HFF-Myc (cell line): ENCODE results near the gene RGS9.

ENCODE experiments used
- DNase-seq: peaks from one replicate; pipeline ENCODE4 v3.0.0-alpha.2; 2011; ENCODE audit warnings: low read depth; ENCODE audit errors: extremely low read depth
- H3K4me3 ChIP-seq: replicated peaks from 2 replicates; pipeline ENCODE4 v1.5.1; 2011; ENCODE audit warnings: low read depth, mild to moderate bottlenecking, control low read depth, low read length
- TF ChIP-seq, protein P1 (sequence below): IDR thresholded peaks from 2 replicates; pipeline ENCODE4 v1.5.1; 2012; ENCODE audit warnings: mild to moderate bottlenecking, low read depth, low read length, control low read depth; ENCODE audit errors: missing control alignments

RGS9 gene

GRCh38 chr17:65260626-65261025 is 123.5 kb downstream of the RGS9 start:
- TF ChIP-seq, protein P1, sequence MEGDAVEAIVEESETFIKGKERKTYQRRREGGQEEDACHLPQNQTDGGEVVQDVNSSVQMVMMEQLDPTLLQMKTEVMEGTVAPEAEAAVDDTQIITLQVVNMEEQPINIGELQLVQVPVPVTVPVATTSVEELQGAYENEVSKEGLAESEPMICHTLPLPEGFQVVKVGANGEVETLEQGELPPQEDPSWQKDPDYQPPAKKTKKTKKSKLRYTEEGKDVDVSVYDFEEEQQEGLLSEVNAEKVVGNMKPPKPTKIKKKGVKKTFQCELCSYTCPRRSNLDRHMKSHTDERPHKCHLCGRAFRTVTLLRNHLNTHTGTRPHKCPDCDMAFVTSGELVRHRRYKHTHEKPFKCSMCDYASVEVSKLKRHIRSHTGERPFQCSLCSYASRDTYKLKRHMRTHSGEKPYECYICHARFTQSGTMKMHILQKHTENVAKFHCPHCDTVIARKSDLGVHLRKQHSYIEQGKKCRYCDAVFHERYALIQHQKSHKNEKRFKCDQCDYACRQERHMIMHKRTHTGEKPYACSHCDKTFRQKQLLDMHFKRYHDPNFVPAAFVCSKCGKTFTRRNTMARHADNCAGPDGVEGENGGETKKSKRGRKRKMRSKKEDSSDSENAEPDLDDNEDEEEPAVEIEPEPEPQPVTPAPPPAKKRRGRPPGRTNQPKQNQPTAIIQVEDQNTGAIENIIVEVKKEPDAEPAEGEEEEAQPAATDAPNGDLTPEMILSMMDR = no peak
- no peak for DNase-seq
- no peak overlapping the region for H3K4me3 ChIP-seq

DNA sequence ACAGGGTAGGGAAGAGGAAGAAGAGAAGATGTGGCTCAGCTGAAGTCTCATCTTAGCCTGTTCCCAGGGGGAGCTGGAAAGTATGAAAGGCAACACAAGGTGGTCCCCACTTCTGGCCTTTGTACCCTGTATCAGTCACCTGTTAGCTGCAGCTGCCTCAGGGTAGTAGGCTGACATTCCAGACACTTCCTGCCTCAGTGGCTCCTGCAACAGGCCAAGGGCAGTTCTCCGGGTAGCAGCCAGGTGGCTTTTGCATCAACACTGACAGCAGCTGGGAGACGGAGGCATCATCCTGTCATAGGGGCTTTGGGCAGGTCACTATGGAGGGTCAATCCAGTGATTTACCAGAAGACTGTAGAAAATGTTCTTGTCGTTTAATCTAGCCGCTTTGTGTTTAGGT is 124.0 kb downstream of the RGS9 start:
- H3K4me3 ChIP-seq = no peak overlapping the region
- TF ChIP-seq, protein P1 = no peak
- no peak for DNase-seq

DNA sequence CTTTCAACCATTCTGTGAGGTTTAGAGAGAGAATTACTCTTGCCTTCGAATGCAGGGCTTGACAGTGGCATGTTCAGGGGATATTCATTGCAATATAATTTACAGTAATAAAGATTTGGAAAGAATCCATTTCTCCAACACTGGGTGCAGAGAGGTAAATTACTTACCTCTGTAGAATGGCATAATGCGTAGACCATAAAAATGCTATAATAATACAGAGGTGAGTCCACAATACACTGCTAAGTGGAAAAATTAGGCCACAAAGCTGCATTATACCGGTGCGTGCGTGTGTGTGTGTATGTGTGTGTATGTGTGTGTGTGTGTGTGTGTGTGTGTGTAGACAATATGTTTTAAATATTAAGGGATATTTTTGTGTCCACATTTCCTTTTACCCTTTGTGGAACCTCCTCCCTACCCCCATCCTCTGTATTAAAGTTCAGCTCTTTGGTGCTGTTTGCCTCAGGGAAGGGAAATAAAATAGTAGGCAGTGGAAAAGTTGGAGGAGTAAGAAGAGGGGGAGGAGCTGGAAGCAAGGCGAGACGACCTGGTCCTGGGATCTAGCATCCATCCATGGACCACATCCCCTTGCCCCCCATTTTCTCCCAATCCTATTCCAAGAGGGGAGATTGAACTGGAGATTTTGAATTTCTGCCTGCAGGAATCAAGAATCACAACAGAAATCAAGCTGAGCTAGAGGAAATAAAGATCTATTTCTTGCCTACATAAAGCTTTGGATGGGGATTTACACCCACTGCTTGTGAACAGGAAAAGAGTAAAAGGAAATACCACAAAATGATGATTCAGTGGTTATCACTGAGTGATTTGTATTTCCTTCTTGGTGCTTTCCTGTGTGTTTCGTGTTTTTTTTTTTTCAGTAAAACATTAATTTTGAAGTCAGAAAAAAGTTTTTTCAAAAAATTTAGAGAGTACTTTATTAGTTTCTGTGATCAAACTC is 124.8 kb downstream of the RGS9 start:
- H3K4me3 ChIP-seq = no peak overlapping the region
- TF ChIP-seq, protein P1 = no peak
- no peak for DNase-seq

DNA sequence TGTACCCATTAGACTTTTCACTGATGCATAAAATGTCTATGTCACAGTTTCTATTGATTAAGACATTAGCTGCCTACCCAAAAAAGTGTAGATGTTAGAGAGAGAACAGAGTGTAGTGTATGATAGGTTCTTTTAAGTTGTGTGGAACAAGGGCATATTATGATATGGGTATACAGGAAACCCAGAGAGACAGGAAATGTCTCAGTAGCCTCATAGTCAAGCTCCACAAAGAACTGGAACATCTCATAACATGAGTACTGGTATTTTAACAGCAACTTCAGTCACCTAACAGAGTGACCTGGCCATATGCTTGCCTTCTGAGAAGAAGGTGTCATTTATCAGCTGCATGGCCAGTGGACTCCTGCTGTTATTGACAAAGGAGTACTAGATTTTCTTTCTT is 128.1 kb downstream of the RGS9 start:
- H3K4me3 ChIP-seq = no peak overlapping the region
- no peak for DNase-seq
- TF ChIP-seq, protein P1 = no peak

DNA sequence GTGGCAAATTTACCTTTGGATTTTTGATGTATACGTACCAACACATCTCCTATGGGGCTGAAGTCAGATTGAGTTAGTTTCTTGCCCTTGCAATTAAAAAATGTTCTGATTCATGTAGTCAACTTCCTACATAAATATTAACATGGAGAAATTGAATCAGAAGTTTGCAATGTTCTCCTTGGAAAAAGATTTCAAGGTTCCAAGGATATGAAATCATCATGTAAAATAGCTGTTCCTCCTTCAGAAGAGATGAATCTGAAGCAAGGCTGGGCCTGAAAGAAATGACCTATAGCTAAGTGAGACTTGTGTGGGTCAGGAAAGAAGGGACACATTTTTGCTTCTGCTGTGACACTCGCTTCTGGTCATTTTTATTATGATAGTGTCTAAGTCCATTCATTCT is 131.7 kb downstream of the RGS9 start:
- H3K4me3 ChIP-seq = no peak overlapping the region
- DNase-seq = no peak
- TF ChIP-seq, protein P1 = no peak

DNA sequence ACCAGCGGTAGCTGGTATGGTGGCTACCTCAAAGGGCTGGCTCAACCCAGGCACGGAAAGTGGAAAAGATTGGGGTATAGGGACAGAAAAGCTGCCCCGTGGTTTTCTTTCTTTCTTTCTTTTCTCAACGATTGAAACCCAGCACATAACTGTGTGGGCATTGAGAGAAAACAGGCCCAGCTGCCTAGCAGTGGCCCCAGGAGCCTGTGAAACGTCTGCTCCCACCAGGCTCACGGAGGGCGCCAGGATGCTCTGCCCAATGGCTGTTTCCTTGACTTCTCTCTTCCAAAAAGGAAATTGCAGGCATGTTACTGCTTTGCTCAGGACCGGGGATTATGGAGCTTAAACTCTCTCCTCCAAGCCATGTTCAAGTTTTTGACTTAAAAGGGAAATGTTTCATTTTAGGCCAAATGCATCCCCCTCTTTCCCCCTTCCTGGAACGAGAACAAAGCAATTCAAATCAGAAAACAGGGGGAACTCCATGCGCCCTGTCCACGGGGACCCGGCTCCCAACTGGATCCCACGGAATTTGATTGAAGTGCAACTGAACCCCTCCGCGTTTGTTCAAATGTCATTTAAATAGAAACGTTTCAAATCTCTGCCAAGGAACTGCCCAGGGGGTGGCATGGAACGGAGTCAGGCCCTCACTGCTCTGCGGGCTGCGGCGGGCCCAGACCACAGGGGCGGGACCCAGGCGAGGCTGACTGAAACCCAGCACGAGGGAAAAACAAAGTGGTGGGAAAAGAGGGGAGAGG is 133.5 kb downstream of the RGS9 start:
- H3K4me3 ChIP-seq = no peak overlapping the region
- no peak for DNase-seq
- TF ChIP-seq, protein P1 = no peak
